Parathyroid adenoma (tissue), 2 donors: ENCODE measurements around the gene PAN3.

Experiments used
- H2AFZ ChIP-seq: fragments of 300-600 bp; sonication (generic); one replicate; pipeline ENCODE4 v1.7.0; 2017; ENCODE audit warnings: antibody characterized with exemption, mild to moderate bottlenecking
- H3K27ac ChIP-seq: fragments of 300-600 bp; sonication (generic); one replicate; pipeline ENCODE4 v1.7.0; 2017
- H3K27me3 ChIP-seq: fragments of 300-600 bp; sonication (generic); one replicate; pipeline ENCODE4 v1.7.0; 2017; ENCODE audit warnings: low read length; ENCODE audit not compliant: control insufficient read depth, insufficient read depth
- H3K36me3 ChIP-seq: fragments of 300-600 bp; sonication (generic); one replicate; pipeline ENCODE4 v1.7.0; 2017; ENCODE audit warnings: low read length; ENCODE audit not compliant: control insufficient read depth, insufficient read depth
- H3K4me1 ChIP-seq: fragments of 300-600 bp; sonication (generic); one replicate; pipeline ENCODE4 v1.7.0; 2017; ENCODE audit warnings: control low read depth
- H3K4me2 ChIP-seq: fragments of 300-600 bp; sonication (generic); one replicate; pipeline ENCODE4 v1.7.0; 2017; ENCODE audit warnings: low read length
- H3K4me3 ChIP-seq: fragments of 300-600 bp; sonication (generic); one replicate; pipeline ENCODE4 v1.7.0; 2017; ENCODE audit warnings: low read depth, low read length
- H3K79me2 ChIP-seq: fragments of 300-600 bp; sonication (generic); one replicate; pipeline ENCODE4 v1.7.0; 2017; ENCODE audit warnings: control low read depth
- H3K9ac ChIP-seq: fragments of 300-600 bp; sonication (generic); one replicate; pipeline ENCODE4 v1.7.0; 2017; ENCODE audit warnings: mild to moderate bottlenecking
- H3K9me3 ChIP-seq: fragments of 300-600 bp; sonication (generic); one replicate; pipeline ENCODE4 v1.7.0; 2017; ENCODE audit warnings: low read length; ENCODE audit not compliant: control insufficient read depth
- TF ChIP-seq, protein P1 (sequence below): fragments of 300-600 bp; sonication (generic); IDR thresholded peaks from one replicate; pipeline ENCODE4 v1.7.0; 2017; ENCODE audit warnings: antibody characterized with exemption, mild to moderate bottlenecking
- donor health status: primary hyperparathyroidism.

The PAN3 gene

DNA sequence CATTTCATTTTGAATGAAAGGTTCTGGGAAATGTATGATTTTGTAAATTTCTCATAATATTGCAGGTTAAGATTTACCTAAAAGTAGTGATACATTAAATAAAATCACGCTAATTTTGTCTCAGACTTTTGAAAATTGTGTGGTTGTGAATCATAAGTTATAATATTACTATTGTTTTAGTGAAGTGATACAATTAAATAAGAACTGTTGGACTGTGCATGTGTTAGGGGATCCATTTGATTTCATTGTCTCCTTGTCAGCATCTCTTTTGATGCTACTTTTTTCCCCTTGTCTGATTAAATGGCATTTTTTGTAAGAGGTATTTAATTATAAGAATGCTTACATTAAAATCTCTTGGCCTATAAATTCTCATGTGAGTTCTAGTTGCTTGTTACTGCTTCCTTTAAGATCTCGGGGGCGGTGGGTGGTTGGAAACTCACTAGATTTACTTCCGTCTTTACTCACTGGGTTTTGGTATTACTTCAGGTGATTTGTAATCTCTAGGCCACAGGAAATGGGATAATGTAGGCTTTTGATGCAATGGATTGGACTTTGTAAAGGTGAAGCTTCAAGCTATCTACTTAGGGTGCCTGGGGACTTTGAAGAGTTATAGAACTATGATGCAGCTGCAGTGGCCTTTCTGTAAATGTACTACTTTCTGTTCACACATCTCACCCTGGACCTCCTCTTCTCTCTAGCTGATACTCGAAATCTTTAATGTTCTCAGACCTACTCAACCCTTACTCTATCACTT, 66.5 kb downstream of the PAN3 start:
- Histone ChIP-seq H3K79me2 (no peaks in the 10 kb centered on the region), H3K27me3 (no peaks in the 10 kb centered on the region), H3K4me3 (no peak overlapping the region), H3K9me3 (no peaks in the 10 kb centered on the region), H3K36me3 (no peaks in the 10 kb centered on the region), H3K9ac (no peak overlapping the region), H2AFZ (no peak overlapping the region), H3K4me2 (no peak overlapping the region), H3K4me1 (no peaks in the 10 kb centered on the region), H3K27ac (no peak overlapping the region)
- TF ChIP-seq, protein P1, sequence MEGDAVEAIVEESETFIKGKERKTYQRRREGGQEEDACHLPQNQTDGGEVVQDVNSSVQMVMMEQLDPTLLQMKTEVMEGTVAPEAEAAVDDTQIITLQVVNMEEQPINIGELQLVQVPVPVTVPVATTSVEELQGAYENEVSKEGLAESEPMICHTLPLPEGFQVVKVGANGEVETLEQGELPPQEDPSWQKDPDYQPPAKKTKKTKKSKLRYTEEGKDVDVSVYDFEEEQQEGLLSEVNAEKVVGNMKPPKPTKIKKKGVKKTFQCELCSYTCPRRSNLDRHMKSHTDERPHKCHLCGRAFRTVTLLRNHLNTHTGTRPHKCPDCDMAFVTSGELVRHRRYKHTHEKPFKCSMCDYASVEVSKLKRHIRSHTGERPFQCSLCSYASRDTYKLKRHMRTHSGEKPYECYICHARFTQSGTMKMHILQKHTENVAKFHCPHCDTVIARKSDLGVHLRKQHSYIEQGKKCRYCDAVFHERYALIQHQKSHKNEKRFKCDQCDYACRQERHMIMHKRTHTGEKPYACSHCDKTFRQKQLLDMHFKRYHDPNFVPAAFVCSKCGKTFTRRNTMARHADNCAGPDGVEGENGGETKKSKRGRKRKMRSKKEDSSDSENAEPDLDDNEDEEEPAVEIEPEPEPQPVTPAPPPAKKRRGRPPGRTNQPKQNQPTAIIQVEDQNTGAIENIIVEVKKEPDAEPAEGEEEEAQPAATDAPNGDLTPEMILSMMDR: no peak

DNA sequence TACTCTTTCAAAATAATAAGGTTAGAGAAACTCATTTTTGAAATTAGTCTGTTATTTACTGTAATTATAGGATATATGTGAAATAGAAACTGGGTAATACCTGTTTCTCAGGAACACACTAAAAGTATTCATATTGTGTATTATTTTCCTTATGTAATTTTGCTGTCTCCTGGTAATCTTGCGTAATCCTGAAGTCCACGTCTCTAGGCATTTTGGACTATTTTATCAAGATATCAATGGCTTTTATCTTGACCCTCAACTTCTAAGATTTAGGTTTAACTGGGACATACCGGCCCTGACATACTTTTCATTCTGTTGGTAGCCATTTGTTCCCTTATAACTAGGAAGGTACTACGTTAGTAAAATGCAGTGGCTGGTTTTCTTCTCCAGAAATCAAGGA, 80.3 kb downstream of the PAN3 start:
- Histone ChIP-seq H3K36me3 (no peaks in the 10 kb centered on the region), H3K27ac (no peak overlapping the region), H3K27me3 (no peaks in the 10 kb centered on the region), H3K9me3 (no peaks in the 10 kb centered on the region), H3K4me1 (no peaks in the 10 kb centered on the region), H2AFZ (no peak overlapping the region), H3K4me2 (no peak overlapping the region), H3K9ac (no peak overlapping the region), H3K79me2 (no peaks in the 10 kb centered on the region), H3K4me3 (no peak overlapping the region)
- TF ChIP-seq, protein P1: no peak

DNA sequence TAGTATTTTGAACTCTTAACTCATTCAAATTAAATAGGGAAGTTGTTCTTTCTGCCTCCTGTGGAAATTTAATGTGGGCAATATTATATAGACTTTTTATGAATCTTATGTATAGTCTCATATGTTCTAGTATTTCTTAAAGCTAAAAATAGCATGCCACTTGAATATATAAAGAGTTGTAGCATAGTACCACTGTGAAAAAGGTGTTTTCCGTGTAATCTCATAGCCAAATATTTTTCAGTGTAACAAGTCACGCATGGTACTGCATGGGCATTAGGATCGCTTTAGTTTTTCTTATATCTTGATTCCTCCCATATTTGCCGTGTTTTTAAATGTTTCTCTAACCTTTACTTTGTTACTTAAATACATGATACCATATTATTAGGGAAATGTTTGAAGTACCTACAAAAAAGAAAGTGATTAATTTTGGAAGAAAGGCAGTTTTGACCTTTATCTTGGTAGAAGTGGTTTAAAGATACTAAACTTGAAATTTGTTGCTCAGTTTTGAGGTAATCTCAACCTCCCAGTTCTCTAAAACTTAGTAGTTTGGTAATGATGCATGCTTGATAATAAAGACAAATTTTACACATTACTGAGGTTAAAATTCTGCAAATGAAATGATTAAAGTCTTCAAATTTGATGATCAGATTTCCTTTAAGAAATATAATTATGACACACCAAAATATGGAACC, 81.2 kb downstream of the PAN3 start:
- H3K9ac ChIP-seq: no peak overlapping the region
- H3K79me2 ChIP-seq: no peaks in the 10 kb centered on the region
- no peaks in the 10 kb centered on the region for H3K4me1 ChIP-seq
- H3K27me3 ChIP-seq: no peaks in the 10 kb centered on the region
- no peak overlapping the region for H3K27ac ChIP-seq
- H3K36me3 ChIP-seq: no peaks in the 10 kb centered on the region
- TF ChIP-seq, protein P1: no peak
- H2AFZ ChIP-seq: no peak overlapping the region
- H3K4me2 ChIP-seq: no peak overlapping the region
- H3K4me3 ChIP-seq: no peak overlapping the region
- no peaks in the 10 kb centered on the region for H3K9me3 ChIP-seq

DNA sequence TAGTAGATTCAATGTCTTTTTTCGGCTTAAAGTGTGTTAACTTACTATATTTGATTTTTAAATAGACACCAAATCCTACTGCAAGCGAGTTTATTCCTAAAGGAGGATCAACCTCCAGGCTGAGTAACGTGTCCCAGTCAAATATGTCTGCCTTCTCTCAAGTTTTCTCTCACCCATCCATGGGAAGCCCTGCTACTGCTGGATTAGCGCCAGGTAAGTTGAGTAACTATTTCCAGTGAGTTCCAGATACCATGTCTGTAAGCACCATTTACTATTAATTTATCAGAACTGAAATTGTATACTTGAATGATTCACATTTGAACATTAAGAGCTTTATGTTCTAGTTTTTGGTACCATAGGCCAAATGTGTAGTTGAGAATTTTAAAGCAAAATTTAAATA, 81.8 kb downstream of the PAN3 start:
- H3K36me3 ChIP-seq: no peaks in the 10 kb centered on the region
- no peak overlapping the region for H3K9ac ChIP-seq
- no peak overlapping the region for H3K27ac ChIP-seq
- H2AFZ ChIP-seq: no peak overlapping the region
- no peaks in the 10 kb centered on the region for H3K9me3 ChIP-seq
- H3K4me2 ChIP-seq: no peak overlapping the region
- H3K4me1 ChIP-seq: no peaks in the 10 kb centered on the region
- no peak overlapping the region for H3K4me3 ChIP-seq
- no peaks in the 10 kb centered on the region for H3K79me2 ChIP-seq
- TF ChIP-seq, protein P1: no peak
- H3K27me3 ChIP-seq: no peaks in the 10 kb centered on the region
